H1 (cell line): Measurements from ENCODE around the gene MIER2. TPM values are rescaled to one million over a fixed set of nuclear protein-coding genes. Genes with fewer than 3 reads are reported as not detected.

ENCODE experiments used
- MAFK ChIP-seq: IDR thresholded peaks from 2 replicates; pipeline ENCODE4 v1.6.1; 2012; ENCODE audit warnings: low read depth, mild to moderate bottlenecking, improper control_type of control experiment, low read length
- SP4 ChIP-seq: IDR thresholded peaks from 2 replicates; pipeline ENCODE4 v1.6.1; 2012; ENCODE audit warnings: low read length, inconsistent platforms
- polyA plus RNA-seq, 7 experiments: library from polyadenylated mRNA; depleted of rRNA in 3 of 7; stranded (reverse) in 5 of 7; unstranded in 2 of 7; fragments of >200 nt in 5 of 7; fragments of 200-250 nt in 2 of 7; gene quantifications; 1 replicate in 5 of 7; 2 replicates in 1 of 7; 4 replicates in 1 of 7; pipeline versions ENCODE4 v1.2.1 to v1.2.3, GENCODE V29; 2011 to 2013; ENCODE audit warnings: missing spikeins in 2 of 7, mixed read lengths in 2 of 7
- total RNA-seq: library from RNA; stranded (reverse); fragmentation: NEBNext Ultra II Directional; extraction: Animal tissue kit (Norgen Biotek cat#: 25700); gene quantifications from 2 replicates; pipeline ENCODE4 v1.2.1, GENCODE V29; 2021
- TF ChIP-seq, protein P1 (sequence below): fragments of 300-600 bp; sonication (generic); IDR thresholded peaks from 2 replicates; pipeline ENCODE4 v1.7.1; 2012; ENCODE audit warnings: low read length, moderate library complexity, mild to moderate bottlenecking, inconsistent platforms; ENCODE audit not compliant: insufficient replicate concordance

The MIER2 gene
- total and polyA plus RNA-seq, 2 of the 8 experiments (the other 6 are each of a cell fraction or from before 2014, with no cell fraction given) = 30.3 to 48.3 TPM

DNA sequence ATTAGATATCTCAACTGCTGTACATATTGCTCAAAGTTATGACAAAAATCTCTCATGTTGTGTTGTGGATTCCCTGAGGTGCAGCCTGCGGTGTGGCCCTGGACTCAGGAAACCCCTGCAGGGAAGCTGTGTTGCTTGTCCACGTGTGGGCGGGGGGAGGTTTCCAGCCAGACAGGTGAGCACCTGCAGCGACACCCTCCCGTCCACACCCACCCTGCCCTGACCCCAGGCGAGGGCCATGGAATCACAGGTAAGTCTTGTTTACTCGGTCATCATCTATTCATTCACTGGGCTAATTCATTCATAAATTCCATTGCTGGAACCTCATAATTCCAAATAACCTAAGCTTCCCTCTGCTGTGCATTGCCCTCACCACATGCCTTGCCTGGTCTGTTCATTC, 67.5 kb downstream of the MIER2 start (continued):
- TF ChIP-seq, protein P1, sequence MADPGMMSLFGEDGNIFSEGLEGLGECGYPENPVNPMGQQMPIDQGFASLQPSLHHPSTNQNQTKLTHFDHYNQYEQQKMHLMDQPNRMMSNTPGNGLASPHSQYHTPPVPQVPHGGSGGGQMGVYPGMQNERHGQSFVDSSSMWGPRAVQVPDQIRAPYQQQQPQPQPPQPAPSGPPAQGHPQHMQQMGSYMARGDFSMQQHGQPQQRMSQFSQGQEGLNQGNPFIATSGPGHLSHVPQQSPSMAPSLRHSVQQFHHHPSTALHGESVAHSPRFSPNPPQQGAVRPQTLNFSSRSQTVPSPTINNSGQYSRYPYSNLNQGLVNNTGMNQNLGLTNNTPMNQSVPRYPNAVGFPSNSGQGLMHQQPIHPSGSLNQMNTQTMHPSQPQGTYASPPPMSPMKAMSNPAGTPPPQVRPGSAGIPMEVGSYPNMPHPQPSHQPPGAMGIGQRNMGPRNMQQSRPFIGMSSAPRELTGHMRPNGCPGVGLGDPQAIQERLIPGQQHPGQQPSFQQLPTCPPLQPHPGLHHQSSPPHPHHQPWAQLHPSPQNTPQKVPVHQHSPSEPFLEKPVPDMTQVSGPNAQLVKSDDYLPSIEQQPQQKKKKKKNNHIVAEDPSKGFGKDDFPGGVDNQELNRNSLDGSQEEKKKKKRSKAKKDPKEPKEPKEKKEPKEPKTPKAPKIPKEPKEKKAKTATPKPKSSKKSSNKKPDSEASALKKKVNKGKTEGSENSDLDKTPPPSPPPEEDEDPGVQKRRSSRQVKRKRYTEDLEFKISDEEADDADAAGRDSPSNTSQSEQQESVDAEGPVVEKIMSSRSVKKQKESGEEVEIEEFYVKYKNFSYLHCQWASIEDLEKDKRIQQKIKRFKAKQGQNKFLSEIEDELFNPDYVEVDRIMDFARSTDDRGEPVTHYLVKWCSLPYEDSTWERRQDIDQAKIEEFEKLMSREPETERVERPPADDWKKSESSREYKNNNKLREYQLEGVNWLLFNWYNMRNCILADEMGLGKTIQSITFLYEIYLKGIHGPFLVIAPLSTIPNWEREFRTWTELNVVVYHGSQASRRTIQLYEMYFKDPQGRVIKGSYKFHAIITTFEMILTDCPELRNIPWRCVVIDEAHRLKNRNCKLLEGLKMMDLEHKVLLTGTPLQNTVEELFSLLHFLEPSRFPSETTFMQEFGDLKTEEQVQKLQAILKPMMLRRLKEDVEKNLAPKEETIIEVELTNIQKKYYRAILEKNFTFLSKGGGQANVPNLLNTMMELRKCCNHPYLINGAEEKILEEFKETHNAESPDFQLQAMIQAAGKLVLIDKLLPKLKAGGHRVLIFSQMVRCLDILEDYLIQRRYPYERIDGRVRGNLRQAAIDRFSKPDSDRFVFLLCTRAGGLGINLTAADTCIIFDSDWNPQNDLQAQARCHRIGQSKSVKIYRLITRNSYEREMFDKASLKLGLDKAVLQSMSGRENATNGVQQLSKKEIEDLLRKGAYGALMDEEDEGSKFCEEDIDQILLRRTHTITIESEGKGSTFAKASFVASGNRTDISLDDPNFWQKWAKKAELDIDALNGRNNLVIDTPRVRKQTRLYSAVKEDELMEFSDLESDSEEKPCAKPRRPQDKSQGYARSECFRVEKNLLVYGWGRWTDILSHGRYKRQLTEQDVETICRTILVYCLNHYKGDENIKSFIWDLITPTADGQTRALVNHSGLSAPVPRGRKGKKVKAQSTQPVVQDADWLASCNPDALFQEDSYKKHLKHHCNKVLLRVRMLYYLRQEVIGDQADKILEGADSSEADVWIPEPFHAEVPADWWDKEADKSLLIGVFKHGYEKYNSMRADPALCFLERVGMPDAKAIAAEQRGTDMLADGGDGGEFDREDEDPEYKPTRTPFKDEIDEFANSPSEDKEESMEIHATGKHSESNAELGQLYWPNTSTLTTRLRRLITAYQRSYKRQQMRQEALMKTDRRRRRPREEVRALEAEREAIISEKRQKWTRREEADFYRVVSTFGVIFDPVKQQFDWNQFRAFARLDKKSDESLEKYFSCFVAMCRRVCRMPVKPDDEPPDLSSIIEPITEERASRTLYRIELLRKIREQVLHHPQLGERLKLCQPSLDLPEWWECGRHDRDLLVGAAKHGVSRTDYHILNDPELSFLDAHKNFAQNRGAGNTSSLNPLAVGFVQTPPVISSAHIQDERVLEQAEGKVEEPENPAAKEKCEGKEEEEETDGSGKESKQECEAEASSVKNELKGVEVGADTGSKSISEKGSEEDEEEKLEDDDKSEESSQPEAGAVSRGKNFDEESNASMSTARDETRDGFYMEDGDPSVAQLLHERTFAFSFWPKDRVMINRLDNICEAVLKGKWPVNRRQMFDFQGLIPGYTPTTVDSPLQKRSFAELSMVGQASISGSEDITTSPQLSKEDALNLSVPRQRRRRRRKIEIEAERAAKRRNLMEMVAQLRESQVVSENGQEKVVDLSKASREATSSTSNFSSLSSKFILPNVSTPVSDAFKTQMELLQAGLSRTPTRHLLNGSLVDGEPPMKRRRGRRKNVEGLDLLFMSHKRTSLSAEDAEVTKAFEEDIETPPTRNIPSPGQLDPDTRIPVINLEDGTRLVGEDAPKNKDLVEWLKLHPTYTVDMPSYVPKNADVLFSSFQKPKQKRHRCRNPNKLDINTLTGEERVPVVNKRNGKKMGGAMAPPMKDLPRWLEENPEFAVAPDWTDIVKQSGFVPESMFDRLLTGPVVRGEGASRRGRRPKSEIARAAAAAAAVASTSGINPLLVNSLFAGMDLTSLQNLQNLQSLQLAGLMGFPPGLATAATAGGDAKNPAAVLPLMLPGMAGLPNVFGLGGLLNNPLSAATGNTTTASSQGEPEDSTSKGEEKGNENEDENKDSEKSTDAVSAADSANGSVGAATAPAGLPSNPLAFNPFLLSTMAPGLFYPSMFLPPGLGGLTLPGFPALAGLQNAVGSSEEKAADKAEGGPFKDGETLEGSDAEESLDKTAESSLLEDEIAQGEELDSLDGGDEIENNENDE = no peak
- no peak for TF ChIP-seq SP4
- TF ChIP-seq MAFK = no peak
